WI38 (cell line): ENCODE measurements around the gene USP34.
"Not testable (repeated sequence)": the region's sequence is repeated elsewhere in the genome, so short reads cannot be mapped to it uniquely, and the experiment has no call there.

Experiments
- H3K4me3 ChIP-seq: 2 replicates; pipeline ENCODE4 v1.5.1; 2011; ENCODE audit warnings: low read depth, mild to moderate bottlenecking, control low read depth, low read length
- TF ChIP-seq, protein P1 (sequence below): IDR thresholded peaks from 2 replicates; pipeline ENCODE4 v1.5.1; 2012; ENCODE audit warnings: low read depth, mild to moderate bottlenecking, control low read depth, low read length

The USP34 gene

DNA sequence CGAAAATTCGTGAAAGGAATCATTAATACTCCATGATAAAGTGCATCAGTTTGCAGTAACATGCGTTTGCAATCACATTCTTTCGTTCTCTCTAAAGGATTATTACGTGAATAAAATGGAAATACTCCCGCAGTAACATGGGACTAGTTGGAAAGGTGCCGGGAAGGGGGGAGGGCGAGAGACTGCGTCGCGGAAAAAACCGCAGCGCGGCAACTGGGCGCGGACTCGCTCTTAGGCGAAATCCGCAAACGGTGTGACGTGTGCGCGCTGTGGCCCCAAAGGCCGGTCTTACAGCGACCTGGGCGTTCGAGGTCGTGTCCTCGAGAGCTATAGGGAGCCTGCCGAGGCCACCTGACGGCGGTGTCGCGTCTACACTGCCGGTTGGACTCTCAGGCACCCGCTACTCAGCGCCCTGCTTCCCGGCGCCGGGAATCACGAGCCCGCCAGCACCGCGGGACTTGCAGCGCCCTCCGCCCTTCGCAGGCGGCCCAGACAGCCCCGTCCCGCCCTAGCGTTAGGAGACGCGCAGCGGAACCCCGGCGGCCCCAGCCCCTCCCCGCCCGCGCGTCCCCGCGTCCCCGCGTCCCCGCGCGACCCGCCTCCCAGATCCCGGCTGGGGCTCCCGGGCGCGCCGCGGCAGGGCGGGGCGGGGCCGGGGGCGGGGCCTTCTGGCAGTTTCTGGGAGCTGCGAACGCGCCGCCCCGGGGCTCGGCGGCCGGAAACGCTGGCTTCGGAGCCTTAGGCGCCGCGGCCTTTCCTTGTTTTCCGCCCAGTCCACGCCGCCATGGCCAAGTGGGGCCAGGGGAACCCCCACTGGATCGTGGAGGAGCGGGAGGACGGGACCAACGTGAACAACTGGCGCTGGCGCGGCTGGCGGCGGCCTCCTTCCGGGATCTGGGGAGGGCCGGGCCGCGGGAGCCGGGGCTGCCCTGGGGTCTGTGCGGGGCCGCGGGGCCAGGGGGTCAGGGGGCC lies 293.8 kb downstream of the USP34 start:
- H3K4me3 ChIP-seq: peak overlapping the region; percentile 65

GRCh38 chr2:61175036-61175435 lies 295.9 kb downstream of the USP34 start:
- TF ChIP-seq, protein P1, sequence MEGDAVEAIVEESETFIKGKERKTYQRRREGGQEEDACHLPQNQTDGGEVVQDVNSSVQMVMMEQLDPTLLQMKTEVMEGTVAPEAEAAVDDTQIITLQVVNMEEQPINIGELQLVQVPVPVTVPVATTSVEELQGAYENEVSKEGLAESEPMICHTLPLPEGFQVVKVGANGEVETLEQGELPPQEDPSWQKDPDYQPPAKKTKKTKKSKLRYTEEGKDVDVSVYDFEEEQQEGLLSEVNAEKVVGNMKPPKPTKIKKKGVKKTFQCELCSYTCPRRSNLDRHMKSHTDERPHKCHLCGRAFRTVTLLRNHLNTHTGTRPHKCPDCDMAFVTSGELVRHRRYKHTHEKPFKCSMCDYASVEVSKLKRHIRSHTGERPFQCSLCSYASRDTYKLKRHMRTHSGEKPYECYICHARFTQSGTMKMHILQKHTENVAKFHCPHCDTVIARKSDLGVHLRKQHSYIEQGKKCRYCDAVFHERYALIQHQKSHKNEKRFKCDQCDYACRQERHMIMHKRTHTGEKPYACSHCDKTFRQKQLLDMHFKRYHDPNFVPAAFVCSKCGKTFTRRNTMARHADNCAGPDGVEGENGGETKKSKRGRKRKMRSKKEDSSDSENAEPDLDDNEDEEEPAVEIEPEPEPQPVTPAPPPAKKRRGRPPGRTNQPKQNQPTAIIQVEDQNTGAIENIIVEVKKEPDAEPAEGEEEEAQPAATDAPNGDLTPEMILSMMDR: no peak
- H3K4me3 ChIP-seq: no peak overlapping the region

More for the DNA sequence above, 293.8 kb downstream of the USP34 start:
- TF ChIP-seq, protein P1: no peak

DNA sequence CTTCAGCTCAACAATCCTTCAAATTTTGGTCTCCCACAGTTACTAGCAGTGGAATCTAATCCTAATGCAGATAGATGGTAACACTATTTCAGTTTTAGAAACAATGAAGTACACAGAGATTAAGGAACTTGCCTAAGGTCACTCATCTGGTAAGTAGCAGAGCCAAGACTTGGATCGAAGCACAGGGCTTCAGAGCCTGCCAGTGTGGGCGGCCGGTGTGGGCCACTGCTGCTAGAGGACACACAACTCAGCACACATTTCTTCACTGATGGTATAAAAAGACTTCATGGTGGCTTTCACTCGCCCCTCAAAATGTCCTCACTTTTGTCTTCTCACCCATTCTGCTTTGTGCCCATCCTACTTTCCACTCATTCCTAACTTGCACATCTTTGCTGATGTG lies 297.8 kb downstream of the USP34 start:
- TF ChIP-seq, protein P1: no peak
- no peak overlapping the region for H3K4me3 ChIP-seq

- TF ChIP-seq, protein P1: no peak
- no peak overlapping the region for H3K4me3 ChIP-seq
These were observed 298.2 kb downstream of the USP34 start for GRCh38 chr2:61172671-61173070.

GRCh38 chr2:61167579-61167978 lies 303.3 kb downstream of the USP34 start:
- H3K4me3 ChIP-seq: no peak overlapping the region
- TF ChIP-seq, protein P1: no peak

GRCh38 chr2:61165946-61166345 lies 304.9 kb downstream of the USP34 start:
- TF ChIP-seq, protein P1: no peak
- no peak overlapping the region for H3K4me3 ChIP-seq

DNA sequence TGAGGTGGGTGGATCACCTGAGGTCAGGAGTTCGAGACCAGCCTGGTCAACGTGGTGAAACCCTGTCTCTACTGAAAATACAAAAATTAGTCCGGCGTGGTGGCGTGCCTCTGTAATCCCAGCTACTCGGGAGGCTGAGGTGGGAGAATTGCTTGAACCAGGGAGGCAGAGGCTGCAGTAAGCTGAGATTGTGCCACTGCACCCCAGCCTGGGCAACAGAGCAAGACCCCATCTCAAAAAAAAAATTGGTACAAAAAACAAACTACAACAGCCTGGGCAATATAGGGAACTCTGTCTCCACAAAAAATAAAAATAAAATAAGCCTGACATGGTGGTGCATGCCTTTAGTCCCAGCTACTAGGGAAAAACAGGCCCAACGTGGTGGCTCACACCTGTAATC lies 305.8 kb downstream of the USP34 start:
- not testable (repeated sequence) for H3K4me3 ChIP-seq
